CD4-positive, alpha-beta T cell treated with Interleukin-6 for 4 hours (primary cell): Measurements from ENCODE around the gene CERS5.
A peak's percentile ranks its signal among the peaks of the same experiment; 100 is the strongest.

ENCODE experiments used
- DNase-seq: peaks from one replicate; pipeline ENCODE4 v3.0.0-alpha.2; 2020; ENCODE audit warnings: mixed read lengths

CERS5 gene

DNA sequence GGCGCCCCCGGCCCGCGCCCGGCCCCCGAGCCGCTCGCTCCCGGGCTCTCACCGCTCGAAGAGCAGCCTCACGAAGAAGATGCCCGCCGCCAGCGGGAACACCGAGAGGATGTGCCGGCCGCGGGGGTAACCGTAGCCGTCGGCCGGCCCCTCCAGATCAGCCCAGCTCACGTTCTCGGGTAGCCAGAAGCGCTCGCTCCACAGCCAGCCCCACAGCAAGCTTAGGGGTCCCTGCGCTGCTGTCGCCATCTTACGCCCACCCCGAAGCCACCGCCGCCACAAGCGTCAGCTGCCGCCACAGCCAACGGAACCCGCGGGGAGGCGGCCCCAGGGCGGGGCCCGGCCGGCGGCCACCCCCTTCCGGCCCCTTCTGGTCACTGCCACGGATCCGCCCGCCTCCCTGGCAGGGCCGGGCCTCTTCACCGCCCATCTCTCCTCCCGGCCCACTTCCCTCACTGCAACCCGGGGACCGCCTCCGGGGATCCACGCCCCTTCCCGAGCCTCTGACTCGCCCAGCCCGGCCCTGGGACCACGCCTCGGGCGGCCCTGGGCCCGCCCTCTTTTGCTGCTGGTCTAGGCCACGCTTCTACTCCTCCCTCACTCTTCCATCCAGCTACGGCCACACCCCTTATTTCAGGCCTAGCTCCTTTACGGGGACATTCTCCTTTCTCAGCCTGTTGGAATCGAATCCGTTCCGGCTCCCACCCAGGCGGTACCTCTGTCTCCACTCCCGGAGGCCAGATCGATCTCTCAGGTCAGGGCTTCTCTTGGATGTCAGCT lies at the start of gene CERS5:
Gene CERS5 (minus strand): TSS at position 321 of the 780 bp plus-strand sequence. CDS start 72 bp downstream, at position 249.
- peak; percentile 99 for DNase-seq

GRCh38 chr12:50215033-50215432 lies 47.9 kb upstream of the CERS5 start:
- DNase-seq = no peak

- no peak for DNase-seq
Observed at GRCh38 chr12:50214018-50214417, 46.8 kb upstream of the CERS5 start.

- no peak for DNase-seq
Observed at GRCh38 chr12:50213439-50213838, 46.3 kb upstream of the CERS5 start.

DNA sequence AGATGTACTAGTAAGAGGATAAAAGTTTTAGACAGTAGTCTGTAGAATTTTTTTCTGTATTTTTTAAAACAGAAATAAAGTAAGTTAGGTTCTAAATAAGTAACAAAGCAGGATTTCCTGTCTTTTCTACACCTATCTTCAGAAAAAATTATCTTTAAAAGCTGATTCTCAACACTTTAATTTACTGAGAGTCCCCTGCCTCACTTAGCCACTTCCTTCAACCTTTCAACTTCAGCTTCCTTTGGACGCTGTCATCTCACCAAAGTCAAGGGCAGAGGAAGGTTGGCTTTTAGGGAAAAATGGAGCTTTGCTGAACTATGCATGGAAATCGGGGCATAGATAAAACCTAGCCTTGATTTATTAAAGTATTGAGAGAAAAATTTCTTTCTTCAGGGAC lies 44.9 kb upstream of the CERS5 start:
- no peak for DNase-seq

DNA sequence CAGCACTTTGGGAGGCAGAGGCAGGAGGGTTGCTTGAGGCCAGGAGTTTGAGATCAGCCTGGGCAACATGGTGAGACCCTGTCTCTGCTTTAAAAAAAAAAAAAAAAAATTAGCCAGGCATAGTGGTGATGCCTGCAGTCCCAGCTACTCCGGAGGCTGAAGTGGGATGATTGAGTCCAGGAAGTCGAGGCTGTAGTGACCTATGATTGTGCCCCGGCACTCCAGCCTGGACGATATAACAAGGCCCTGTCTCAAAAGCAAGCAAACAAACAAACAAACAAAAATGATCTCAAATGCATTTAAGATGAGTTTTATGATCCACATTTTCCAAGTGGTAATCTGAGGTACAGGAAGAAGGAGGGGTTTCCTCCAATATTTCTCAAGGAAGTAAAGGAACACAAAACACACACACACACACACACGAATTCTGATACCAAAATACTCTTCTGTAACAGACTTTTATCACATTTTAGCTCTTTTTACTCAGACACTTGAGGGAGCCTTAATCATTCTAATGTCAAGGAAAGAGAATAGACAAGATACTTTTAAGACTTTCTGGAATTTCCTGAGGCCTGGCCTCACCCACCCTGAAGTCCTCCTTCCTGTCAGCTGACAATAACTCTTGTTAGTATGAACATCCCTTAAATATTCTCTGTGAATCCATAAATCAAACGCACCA lies 44.4 kb upstream of the CERS5 start:
- peak; percentile 21 for DNase-seq

- no peak for DNase-seq
Observed at GRCh38 chr12:50207424-50207823, 40.3 kb upstream of the CERS5 start.

DNA sequence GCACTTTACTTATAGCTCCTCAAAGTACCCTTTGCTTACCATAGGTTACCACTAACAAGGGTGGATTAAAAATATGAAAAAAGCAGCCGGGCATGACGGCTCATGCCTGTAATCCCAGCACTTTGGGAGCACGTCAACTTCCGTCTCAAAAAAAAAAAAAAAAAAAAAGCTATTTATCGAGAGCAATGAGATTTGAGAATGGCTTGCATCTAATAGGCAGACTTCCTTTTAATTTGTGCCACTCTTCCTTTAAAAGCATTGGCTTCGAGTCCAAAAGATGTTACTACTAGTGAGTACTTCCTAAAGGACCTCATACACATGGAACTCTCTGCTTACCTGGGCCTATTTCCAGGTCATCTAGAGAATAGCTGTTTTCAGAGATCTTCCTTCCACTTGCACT lies 38.5 kb upstream of the CERS5 start:
- DNase-seq = no peak

DNA sequence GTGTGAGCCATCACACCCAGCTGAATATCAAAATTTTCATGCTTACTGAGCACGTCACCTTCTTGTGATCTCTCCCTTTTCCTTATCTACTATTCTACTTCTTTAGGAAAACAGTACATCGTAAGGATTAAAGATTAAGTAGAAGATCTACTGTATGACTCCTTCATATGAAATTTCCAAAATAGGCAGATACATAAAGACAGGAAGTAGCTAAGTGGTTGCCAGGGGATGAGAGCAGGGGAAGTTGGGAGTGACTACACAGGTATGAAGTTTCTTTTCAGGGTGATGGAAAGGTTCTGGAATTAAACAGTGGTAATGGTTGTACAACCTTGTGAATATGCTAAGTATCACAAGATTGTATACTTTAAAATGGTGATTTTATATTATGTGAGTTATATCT lies 36.5 kb upstream of the CERS5 start:
- no peak for DNase-seq

DNA sequence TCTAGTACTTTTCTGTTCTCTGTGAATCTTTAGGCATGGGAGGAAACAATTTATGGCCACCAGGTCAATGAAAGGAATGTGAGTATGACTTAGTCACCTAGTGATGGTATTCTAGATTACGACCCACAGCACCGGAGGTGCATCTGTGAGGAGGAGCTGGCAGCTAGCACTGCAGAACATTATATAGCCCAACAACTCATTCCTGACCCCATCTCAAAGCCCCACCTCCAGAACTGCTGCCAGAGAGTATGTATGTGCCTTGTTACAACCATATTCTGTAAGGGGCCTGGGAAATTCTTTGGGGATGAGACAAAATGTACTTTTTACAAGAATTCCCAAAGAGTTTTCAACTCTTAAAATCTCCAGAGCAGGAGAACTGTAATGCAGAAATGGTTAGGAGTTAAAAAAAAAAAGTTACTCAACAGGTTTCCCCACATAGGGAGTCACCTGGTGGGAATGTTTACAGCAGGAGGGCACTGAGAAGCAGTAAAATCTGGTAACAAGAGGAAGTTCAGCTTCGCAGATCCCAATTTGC lies 34.9 kb upstream of the CERS5 start:
- DNase-seq = no peak

GRCh38 chr12:50200552-50201273 lies 33.5 kb upstream of the CERS5 start:
- no peak for DNase-seq

DNA sequence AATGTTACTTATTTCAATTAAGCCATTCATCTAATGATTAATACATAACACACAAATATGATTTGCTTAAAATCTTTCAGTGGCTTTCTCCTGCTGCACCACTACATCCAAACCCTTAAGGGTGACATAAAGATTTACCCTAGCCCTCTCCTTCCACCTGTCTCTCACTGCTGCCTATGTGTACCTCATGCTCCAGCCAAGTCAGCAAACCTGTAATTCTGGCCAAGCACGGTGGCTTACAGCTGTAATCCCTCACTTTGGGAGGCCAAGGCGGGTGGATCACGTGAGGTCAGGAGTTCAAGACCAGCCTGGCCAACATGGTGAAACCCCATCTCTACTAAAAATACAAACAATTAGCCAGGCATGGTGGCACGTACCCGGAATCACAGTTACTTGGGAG lies 31.7 kb upstream of the CERS5 start:
- DNase-seq = no peak

DNA sequence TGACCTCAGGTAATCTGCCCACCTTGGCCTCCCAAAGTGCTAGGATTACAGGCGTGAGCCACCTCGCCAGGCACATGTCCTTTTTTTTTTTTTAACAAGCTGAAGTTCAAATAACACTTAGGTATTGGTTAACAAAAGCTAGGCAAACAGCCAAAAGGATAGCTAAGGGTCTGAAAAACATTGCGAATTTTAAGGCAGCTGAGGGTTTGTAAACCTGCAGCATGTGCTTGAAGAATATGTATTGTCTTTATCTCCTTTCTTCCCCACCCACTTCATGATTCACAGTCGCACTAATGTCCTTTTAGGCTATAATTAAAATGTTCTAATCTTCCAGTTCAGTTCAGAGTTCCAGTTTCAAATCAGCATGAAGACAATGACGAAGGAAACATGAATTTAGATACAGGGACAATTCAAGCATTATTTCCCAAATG lies 30.1 kb upstream of the CERS5 start:
- no peak for DNase-seq

DNA sequence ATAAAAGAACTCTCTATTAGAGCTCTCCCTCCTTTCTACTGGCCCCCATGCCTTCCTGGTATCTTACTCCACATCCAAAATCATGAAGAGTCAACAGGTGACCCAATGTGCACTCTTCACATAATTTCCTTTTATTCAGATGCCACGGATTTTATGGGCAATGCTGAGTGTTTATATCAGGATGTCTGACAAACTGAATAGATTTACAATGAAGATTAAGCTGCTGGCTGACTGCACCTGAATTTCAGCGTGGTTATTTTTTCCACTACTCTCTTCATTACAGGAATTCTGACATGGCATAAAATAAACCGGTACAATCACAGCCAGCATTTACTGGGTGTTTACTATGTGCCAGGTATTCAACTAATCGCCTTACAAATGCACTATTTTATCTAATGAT lies 29.4 kb upstream of the CERS5 start:
- DNase-seq = no peak

DNA sequence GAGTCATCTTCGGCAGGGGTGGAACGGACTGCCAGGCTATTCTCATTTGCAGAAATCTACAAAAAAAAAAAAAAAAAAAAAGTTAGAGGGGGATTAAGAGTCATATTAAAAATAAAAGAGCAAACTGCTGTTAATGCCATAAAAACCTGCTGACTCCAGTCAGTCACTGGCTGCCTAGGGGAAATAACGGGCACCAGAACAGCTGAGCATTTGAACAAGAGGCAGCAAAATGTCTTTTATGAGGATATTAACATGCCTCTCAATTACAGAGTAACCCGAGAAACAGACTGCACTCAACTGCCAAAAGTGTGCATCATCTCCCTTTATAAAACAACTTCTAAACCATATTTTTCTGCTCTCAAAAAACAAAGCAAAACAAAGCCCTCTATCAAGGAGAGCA lies 28.7 kb upstream of the CERS5 start:
- no peak for DNase-seq

DNA sequence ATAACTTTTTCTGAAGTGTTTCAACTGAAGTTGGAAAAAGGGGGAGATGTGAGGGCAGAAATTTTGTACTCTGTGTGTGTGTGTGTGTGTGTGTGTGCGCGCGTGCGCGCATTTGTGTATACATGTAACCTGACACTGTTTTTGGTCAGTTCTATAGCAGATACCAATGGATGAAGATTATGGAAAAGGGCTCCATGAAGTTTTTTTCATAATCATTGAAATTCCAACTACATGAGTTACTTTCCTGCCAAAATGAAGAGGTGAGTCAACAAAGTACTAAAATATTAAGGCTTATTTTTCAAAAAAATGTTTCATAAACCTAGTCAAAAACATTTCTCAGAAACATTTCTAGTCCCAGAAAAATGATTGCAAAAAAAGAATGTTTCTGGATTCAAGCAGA lies 25.7 kb upstream of the CERS5 start:
- no peak for DNase-seq

- no peak for DNase-seq
Observed at GRCh38 chr12:50192236-50192635, 25.1 kb upstream of the CERS5 start.

DNA sequence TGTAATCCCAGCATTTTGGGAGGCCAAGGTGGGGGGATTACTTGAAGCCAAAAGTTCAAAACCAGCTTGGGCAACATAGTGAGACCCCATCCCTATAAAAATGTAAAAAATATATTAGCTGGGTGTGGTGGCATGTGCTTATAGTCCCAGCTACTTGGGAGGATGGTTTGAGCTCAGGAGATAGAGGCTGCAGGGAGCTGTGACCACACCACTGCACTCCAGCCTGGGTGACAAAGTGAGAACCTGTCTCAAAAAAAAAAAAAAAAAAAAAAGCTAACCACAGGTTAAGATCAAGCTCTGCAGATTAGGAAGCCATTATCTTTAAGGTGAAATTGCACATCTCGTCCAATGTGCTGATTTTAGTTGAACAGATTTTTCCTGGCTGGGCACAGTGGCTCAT lies 23.7 kb upstream of the CERS5 start:
- no peak for DNase-seq

GRCh38 chr12:50188875-50189575 lies 21.9 kb upstream of the CERS5 start:
- DNase-seq = peak; percentile 60

DNA sequence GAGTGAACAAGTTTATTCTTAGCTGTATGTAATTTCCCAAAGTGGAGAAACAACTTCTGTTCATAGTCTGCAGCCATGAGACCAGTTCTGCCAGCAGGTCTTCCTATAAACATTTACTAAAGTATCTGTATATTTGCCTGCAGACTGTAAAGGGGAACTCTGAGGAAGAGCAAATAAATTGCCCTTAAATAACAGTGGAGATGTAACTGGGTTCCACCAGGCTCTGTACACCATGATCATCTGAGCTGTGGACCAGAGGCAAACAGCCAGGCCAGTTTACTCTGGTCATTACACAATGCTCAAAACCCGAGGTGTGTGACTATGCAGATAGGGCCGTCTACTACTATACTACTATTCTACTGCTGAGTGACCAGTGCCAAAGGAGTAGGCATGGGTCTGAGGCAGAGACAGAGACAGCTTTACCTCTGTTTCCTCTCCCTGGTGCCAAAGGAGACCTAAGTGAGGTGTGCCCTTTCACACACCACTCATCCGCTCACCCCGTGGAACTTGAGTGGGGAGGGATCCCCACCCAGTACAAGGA lies 21.1 kb upstream of the CERS5 start:
- no peak for DNase-seq

- DNase-seq = no peak
Observed at GRCh38 chr12:50187084-50187900, 20.1 kb upstream of the CERS5 start.

GRCh38 chr12:50186681-50187080 lies 19.5 kb upstream of the CERS5 start:
- no peak for DNase-seq
